Measurements from ENCODE around the gene MAPT. TPM values are rescaled to one million over a fixed set of nuclear protein-coding genes. Genes with fewer than 3 reads are reported as not detected.
A peak's percentile ranks its signal among the peaks of the same experiment; 100 is the strongest.

The MAPT gene
- total and polyA plus RNA-seq, 2 of the 13 experiments (the other 11 are each of a cell fraction or from before 2014, with no cell fraction given): 2.1 to 2.8 TPM

- intact Hi-C loops (cut with micrococcal nuclease; ENCODE audit: unreplicated experiment) (loop anchor here (10.0 kb wide), 1 partner anchor 54 kb away; the partner anchor contains the start of gene MAPT), in situ Hi-C loops (cut with HindIII; ENCODE audit: extremely low pct_ligation_motif_present, low pct_unique_long_range_greater_than_20kb) (no loop called here)
- Histone ChIP-seq H3K9ac (ENCODE audit: insufficient read depth, low read depth, low read length) (peak overlapping the region; percentile 23), H3K27ac (ENCODE audit: extremely low read length, insufficient read depth, low read length) (peak overlapping the region; percentile 41), H3K9me3 (ENCODE audit: low read length) (no peaks in the 10 kb centered on the region), H3K4me1 (ENCODE audit: insufficient read depth, low read length) (peaks cover 15% of the 10 kb centered on the region), H3K4me3 (replicated peaks in 1 of 3; ENCODE audit: insufficient read depth in 1 of 3, low read depth in 2 of 3, low read length in 3 of 3) (0 out of 6 replicates have a peak overlapping the region, but pooled peaks of 1 of the 3 experiments have one; percentile 49), H3K4me2 (ENCODE audit: low read depth, low read length) (peak overlapping the region; percentile 77), H4K20me1 (ENCODE audit: insufficient read depth, low read length) (no peaks in the 10 kb centered on the region), H3K27me3 (ENCODE audit: control insufficient read depth in 1 of 2, insufficient read depth in 2 of 2, low read length in 2 of 2) (peaks cover 4 to 12% of the 10 kb centered on the region in 2 experiments; a peak in 4 of 5 replicates), H2AFZ (ENCODE audit: low read length) (peak overlapping the region; percentile 29), H3K79me2 (ENCODE audit: insufficient read depth, low read length) (no peaks in the 10 kb centered on the region), H3K36me3 (replicated peaks in 1 of 2; ENCODE audit: control insufficient read depth in 1 of 2, insufficient read depth in 2 of 2, low read length in 2 of 2) (no peaks in the 10 kb centered on the region)
- CTCF ChIA-PET (ENCODE audit: low intra/inter-chr PET ratio, low total read pairs): interaction anchor here (1.7 to 2.0 kb wide), 3 partner anchors 13 to 96 kb away, joined by 9 to 13 read pairs (median 9); partner anchors contain the start of gene MAPT
- WGBS (ENCODE audit: low lambda C conversion rate): 87% methylated on average over 2 of the region's 2 CpGs
- ATAC-seq (no peak), FAIRE-seq (peak; percentile 40), DNase-seq (ENCODE audit: low spot score) (no peak)
- TF ChIP-seq ZNF569 (CRISPR knock-in tag; IDR thresholded peaks at IDR 0.05; ENCODE audit: borderline replicate concordance): no peak
- TF ChIP-seq ZNF501 (CRISPR knock-in tag; IDR thresholded peaks at IDR 0.05): 0 out of 2 replicates have a peak, but pooled peaks have one; percentile 0
- TF ChIP-seq SMAD3 (CRISPR knock-in tag; IDR thresholded peaks at IDR 0.05): 0 out of 2 replicates have a peak, but pooled peaks have one; percentile 7
- no peak for TF ChIP-seq ZNF672 (CRISPR knock-in tag; IDR thresholded peaks at IDR 0.05)
- TF ChIP-seq ZBTB34 (CRISPR knock-in tag; IDR thresholded peaks at IDR 0.05): 0 out of 2 replicates have a peak, but pooled peaks have one; percentile 37
- TF ChIP-seq ZNF768 (CRISPR knock-in tag; IDR thresholded peaks at IDR 0.05): peak; percentile 75; the same call in 1 of the 2 replicates
- no peak for TF ChIP-seq ZNF546 (CRISPR knock-in tag; conservative IDR thresholded peaks at IDR 0.05)
- peak; percentile 55; the same call in 1 of the 2 replicates for TF ChIP-seq CHD4 (IDR thresholded peaks at IDR 0.05; ENCODE audit: borderline replicate concordance, low read length)
- TF ChIP-seq ZMYM3 (CRISPR knock-in tag; IDR thresholded peaks at IDR 0.05): peak; percentile 36
- POLR2A ChIA-PET: interaction anchor here (0.9 to 3.2 kb wide), 2 partner anchors 12 to 25 kb away, joined by 3 to 28 read pairs; no protein-coding TSS in a partner anchor
- BruUV-seq (replicated peaks): no TSS peak
These were observed 54.1 kb downstream of the MAPT start for GRCh38 chr17:45948498-45948880.

All from HepG2 (cell line).